Calu3 (cell line): ENCODE measurements around the gene CYP46A1. TPM values are rescaled to one million over a fixed set of nuclear protein-coding genes. Genes with fewer than 3 reads are reported as not detected.

ENCODE experiments used
- BruUV-seq: library from RNA; stranded (reverse); fragments of 400-500 nt; replicated peaks from 2 replicates; lab custom pipeline; 2021; lab: Mats Ljungman, UMichigan
- CTCF ChIA-PET: fragments of 300-600 bp; sonication (Branson Sonifier 250); formaldehyde crosslinking; loops from one replicate; lab custom pipeline; 2022; ENCODE audit warnings: antibody characterized with exemption; lab: Charles Lee
- DNase-seq: peaks from one replicate; pipeline ENCODE4 v3.0.0; 2022
- H3K27ac Mint-ChIP-seq: one replicate; pipeline ENCODE4 v1.8.0; 2022; ENCODE audit warnings: mixed read lengths; ENCODE audit not compliant: unreplicated experiment
- H3K27me3 Mint-ChIP-seq: one replicate; pipeline ENCODE4 v1.8.0; 2022; ENCODE audit warnings: mixed read lengths; ENCODE audit not compliant: unreplicated experiment
- H3K36me3 Mint-ChIP-seq: one replicate; pipeline ENCODE4 v1.8.0; 2022; ENCODE audit warnings: mild to moderate bottlenecking, moderate library complexity, mixed read lengths; ENCODE audit not compliant: insufficient read depth, unreplicated experiment
- H3K4me1 Mint-ChIP-seq: one replicate; pipeline ENCODE4 v1.8.0; 2022; ENCODE audit warnings: mild to moderate bottlenecking, low read depth, mixed read lengths; ENCODE audit not compliant: unreplicated experiment
- H3K4me3 Mint-ChIP-seq: one replicate; pipeline ENCODE4 v1.8.0; 2022; ENCODE audit warnings: mild to moderate bottlenecking, low read depth, moderate library complexity, mixed read lengths; ENCODE audit not compliant: unreplicated experiment
- H3K9me3 Mint-ChIP-seq: one replicate; pipeline ENCODE4 v1.8.0; 2022; ENCODE audit warnings: low read depth, mixed read lengths; ENCODE audit not compliant: unreplicated experiment
- CTCF ChIP-seq: fragments of 200-600 bp; IDR thresholded peaks from one replicate; pipeline ENCODE4 v1.8.0; 2022; ENCODE audit warnings: antibody characterized with exemption; ENCODE audit not compliant: unreplicated experiment
- intact Hi-C: fragments of 100-400 bp; cut with micrococcal nuclease; formaldehyde crosslinking; loops from one replicate; pipeline ENCODE4 v1.10.0; 2022; ENCODE audit not compliant: unreplicated experiment
- total RNA-seq: library from RNA; stranded (reverse); gene quantifications from 2 replicates; pipeline ENCODE4 v1.2.3, GENCODE V29; 2022

Gene CYP46A1
- total RNA-seq, 1 experiment from 2014 or later, result not detected

GRCh38 chr14:99707921-99708320 is 23.8 kb downstream of the CYP46A1 start:
- no peak overlapping the region for H3K27ac Mint-ChIP-seq
- no peaks in the 10 kb centered on the region for H3K4me1 Mint-ChIP-seq

DNA sequence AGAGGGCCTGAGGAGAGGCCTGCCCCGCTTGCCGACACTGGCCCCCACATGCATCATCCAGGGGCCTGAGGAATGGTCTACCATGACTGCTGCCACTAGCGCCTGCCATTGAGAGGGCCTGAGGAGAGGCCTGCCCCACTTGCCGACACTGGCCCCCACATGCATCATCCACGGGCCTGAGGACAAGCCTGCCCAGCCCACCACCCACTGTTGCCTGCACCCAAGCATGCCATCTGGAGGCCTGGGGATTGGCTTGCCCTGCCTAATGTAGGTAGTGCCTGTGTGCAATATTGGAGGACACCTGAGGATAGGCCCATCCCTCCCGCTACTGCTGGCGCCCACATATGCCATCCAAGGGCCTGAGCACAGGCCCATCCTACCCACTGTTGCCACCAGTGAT is 24.4 kb downstream of the CYP46A1 start:
- DNase-seq, result no peak
- Mint-ChIP-seq H3K27me3 (peaks cover 16% of the 10 kb centered on the region), H3K27ac (no peak overlapping the region), H3K9me3 (peaks cover 2% of the 10 kb centered on the region), H3K36me3 (no peaks in the 10 kb centered on the region), H3K4me1 (no peaks in the 10 kb centered on the region), H3K4me3 (no peak overlapping the region)
- intact Hi-C loops, result no loop called here
- no peak for TF ChIP-seq CTCF
- CTCF ChIA-PET, result no interaction called here
- no TSS peak for BruUV-seq

More at GRCh38 chr14:99707921-99708320, 23.8 kb downstream of the CYP46A1 start:
- no peak for TF ChIP-seq CTCF
- CTCF ChIA-PET, result no interaction called here
- H3K27me3 Mint-ChIP-seq, result peaks cover 19% of the 10 kb centered on the region
- intact Hi-C loops, result no loop called here
- DNase-seq, result no peak
- H3K4me3 Mint-ChIP-seq, result no peak overlapping the region
- BruUV-seq, result no TSS peak
- no peaks in the 10 kb centered on the region for H3K36me3 Mint-ChIP-seq
- peaks cover 6% of the 10 kb centered on the region for H3K9me3 Mint-ChIP-seq

- TF ChIP-seq CTCF, result no peak
- H3K27me3 Mint-ChIP-seq, result peaks cover 49% of the 10 kb centered on the region
- no peaks in the 10 kb centered on the region for H3K9me3 Mint-ChIP-seq
- no peak for DNase-seq
- BruUV-seq, result no TSS peak
- intact Hi-C loops, result no loop called here
- CTCF ChIA-PET, result interaction anchor here (0.6 kb wide), 1 partner anchor 13 kb away, joined by 4 read pairs; no protein-coding TSS in a partner anchor
- H3K36me3 Mint-ChIP-seq, result no peaks in the 10 kb centered on the region
- H3K27ac Mint-ChIP-seq, result no peak overlapping the region
- H3K4me1 Mint-ChIP-seq, result no peaks in the 10 kb centered on the region
- no peak overlapping the region for H3K4me3 Mint-ChIP-seq
These were observed 29.9 kb downstream of the CYP46A1 start for GRCh38 chr14:99713972-99714371.

- no peak for DNase-seq
- no peaks in the 10 kb centered on the region for H3K36me3 Mint-ChIP-seq
- no peak for TF ChIP-seq CTCF
- no TSS peak for BruUV-seq
- peaks cover 61% of the 10 kb centered on the region for H3K27me3 Mint-ChIP-seq
- no peaks in the 10 kb centered on the region for H3K4me1 Mint-ChIP-seq
- intact Hi-C loops, result no loop called here
- CTCF ChIA-PET, result interaction anchor here (0.5 kb wide), 1 partner anchor 973 kb away, joined by 7 read pairs; no protein-coding TSS in a partner anchor
- no peak overlapping the region for H3K4me3 Mint-ChIP-seq
- H3K27ac Mint-ChIP-seq, result no peak overlapping the region
- no peaks in the 10 kb centered on the region for H3K9me3 Mint-ChIP-seq
These were observed 31.3 kb downstream of the CYP46A1 start for GRCh38 chr14:99715266-99716000.
